GM23338 (cell line): ENCODE results near the gene UPK1B. TPM values are rescaled to one million over a fixed set of nuclear protein-coding genes. Genes with fewer than 3 reads are reported as not detected.

ENCODE experiments used
- ATAC-seq: fragments of 200-7000 bp; cut with Tn5 transposase; 3 replicates; pipeline ENCODE4 v1.9.1; 2020
- DNase-seq: peaks from one replicate; pipeline ENCODE4 v3.0.0-alpha.2; 2015; ENCODE audit warnings: low spot score
- H2AFZ ChIP-seq: fragments of 200-600 bp; sonication (generic); 2 replicates; pipeline ENCODE4 v1.8.0; 2016; ENCODE audit warnings: antibody characterized with exemption, mild to moderate bottlenecking, moderate library complexity
- H3F3A ChIP-seq: fragments of 200-600 bp; sonication (generic); replicated peaks from 2 replicates; pipeline ENCODE4 v1.8.0; 2017; ENCODE audit warnings: antibody characterized with exemption, mixed run types, low read depth
- H3K27ac ChIP-seq: fragments of 200-600 bp; sonication (generic); 2 replicates; pipeline ENCODE4 v1.6.1; 2016; ENCODE audit warnings: low read depth
- H3K27me3 ChIP-seq: fragments of 200-600 bp; sonication (generic); 2 replicates; pipeline ENCODE4 v1.8.0; 2016; ENCODE audit warnings: mild to moderate bottlenecking, mixed run types, moderate library complexity; ENCODE audit not compliant: insufficient read depth
- H3K36me3 ChIP-seq: fragments of 200-600 bp; sonication (generic); 2 replicates; pipeline ENCODE4 v1.8.0; 2016; ENCODE audit warnings: mild to moderate bottlenecking; ENCODE audit not compliant: insufficient read depth
- H3K4me1 ChIP-seq: fragments of 200-600 bp; sonication (generic); 2 replicates; pipeline ENCODE4 v1.8.0; 2016; ENCODE audit warnings: mild to moderate bottlenecking, moderate library complexity; ENCODE audit not compliant: insufficient read depth
- H3K4me2 ChIP-seq: fragments of 200-600 bp; sonication (generic); 2 replicates; pipeline ENCODE4 v1.7.1; 2017; ENCODE audit warnings: mixed run types
- H3K4me3 ChIP-seq: fragments of 200-600 bp; sonication (generic); 2 replicates; pipeline ENCODE4 v1.6.1; 2016; ENCODE audit warnings: mixed run types
- H3K79me2 ChIP-seq: fragments of 200-600 bp; sonication (generic); replicated peaks from 2 replicates; pipeline ENCODE4 v1.8.0; 2017; ENCODE audit warnings: mild to moderate bottlenecking; ENCODE audit not compliant: insufficient read depth
- H3K9me2 ChIP-seq: fragments of 200-600 bp; sonication (generic); 2 replicates; pipeline ENCODE4 v1.8.0; 2017; ENCODE audit not compliant: insufficient read depth
- H4K20me1 ChIP-seq: fragments of 200-600 bp; sonication (generic); replicated peaks from 2 replicates; pipeline ENCODE4 v1.8.0; 2017; ENCODE audit warnings: mild to moderate bottlenecking; ENCODE audit not compliant: insufficient read depth
- H3K27ac Mint-ChIP-seq: 2 replicates; pipeline ENCODE4 v1.8.0; 2020; ENCODE audit warnings: inconsistent platforms, mild to moderate bottlenecking, moderate library complexity, mixed read lengths
- H3K27me3 Mint-ChIP-seq: 3 replicates; pipeline ENCODE4 v1.8.0; 2022; ENCODE audit warnings: low read depth, mild to moderate bottlenecking, moderate library complexity, mixed read lengths, inconsistent platforms; ENCODE audit not compliant: insufficient read depth, poor library complexity
- H3K36me3 Mint-ChIP-seq: 3 replicates; pipeline ENCODE4 v1.8.0; 2021; ENCODE audit warnings: low read depth, mild to moderate bottlenecking, inconsistent platforms, moderate library complexity, mixed read lengths
- H3K4me1 Mint-ChIP-seq: 3 replicates; pipeline ENCODE4 v1.8.0; 2020; ENCODE audit warnings: mild to moderate bottlenecking, inconsistent platforms, mixed read lengths
- H3K4me3 Mint-ChIP-seq: 3 replicates; pipeline ENCODE4 v1.8.0; 2021; ENCODE audit warnings: moderate library complexity, mild to moderate bottlenecking, inconsistent platforms, mixed read lengths
- H3K9me3 Mint-ChIP-seq: 3 replicates; pipeline ENCODE4 v1.8.0; 2020; ENCODE audit warnings: moderate library complexity, mild to moderate bottlenecking, inconsistent platforms, mixed read lengths
- CREB1 ChIP-seq: fragments of 250-450 bp; sonication (Bioruptor Pico); IDR thresholded peaks from 2 replicates; pipeline ENCODE4 v1.5.0; 2020; ENCODE audit warnings: low read depth, mild to moderate bottlenecking, moderate library complexity
- ETS1 ChIP-seq: IDR thresholded peaks from 2 replicates; pipeline ENCODE4 v1.6.1; 2016; ENCODE audit warnings: antibody characterized with exemption
- EZH2 ChIP-seq: fragments of 200-600 bp; sonication (generic); IDR thresholded peaks from one replicate; pipeline ENCODE4 v1.8.0; 2017; ENCODE audit warnings: antibody characterized with exemption, mild to moderate bottlenecking, low read depth; ENCODE audit not compliant: unreplicated experiment
- JUNB ChIP-seq: IDR thresholded peaks from one replicate; pipeline ENCODE4 v1.6.1; 2016; ENCODE audit warnings: antibody characterized with exemption; ENCODE audit not compliant: unreplicated experiment
- REST ChIP-seq: IDR thresholded peaks from one replicate; pipeline ENCODE4 v1.6.1; 2018; ENCODE audit warnings: antibody characterized with exemption; ENCODE audit not compliant: unreplicated experiment
- STAT1 ChIP-seq: IDR thresholded peaks from one replicate; pipeline ENCODE4 v1.6.1; 2016; ENCODE audit warnings: antibody characterized with exemption; ENCODE audit not compliant: unreplicated experiment
- ZNF114 ChIP-seq: fragments of 250-450 bp; sonication (Bioruptor Pico); IDR thresholded peaks from 2 replicates; pipeline ENCODE4 v1.5.0; 2020; ENCODE audit warnings: mild to moderate bottlenecking, moderate library complexity
- ZNF331 ChIP-seq: fragments of 250-450 bp; sonication (Bioruptor Pico); IDR thresholded peaks from 2 replicates; pipeline ENCODE4 v1.5.0; 2020; ENCODE audit warnings: low read depth, mild to moderate bottlenecking, moderate library complexity
- polyA plus RNA-seq: library from polyadenylated mRNA; unstranded; fragments of >200 nt; fragmentation: Nextera tagmentation; extraction: Ambion mirVana; gene quantifications from 2 replicates; pipeline ENCODE4 v1.2.1, GENCODE V29; 2016
- total RNA-seq: library from RNA; depleted of rRNA; stranded (reverse); fragments of >200 nt; shearing (Covaris generic); gene quantifications from 2 replicates; pipeline ENCODE4 v1.2.3, GENCODE V29; 2014
- TF ChIP-seq, protein P1 (sequence below), 2 experiments: fragments of 200-600 bp in 1 of 2; sonication (generic) in 1 of 2; conservative IDR thresholded peaks; 2 replicates each; pipeline versions ENCODE4 v1.5.1 to v1.6.1; 2016 to 2017; ENCODE audit warnings: antibody characterized with exemption in 2 of 2, low read depth in 2 of 2, mild to moderate bottlenecking in 2 of 2, moderate library complexity in 1 of 2
- TF ChIP-seq, protein P2 (sequence below): fragments of 250-450 bp; sonication (Bioruptor Pico); IDR thresholded peaks from 2 replicates; pipeline ENCODE4 v1.5.0; 2020; ENCODE audit warnings: mild to moderate bottlenecking, moderate library complexity

Gene UPK1B
- total and polyA plus RNA-seq, 2 experiments from 2014 or later: 0.39 to 0.66 TPM

- H2AFZ ChIP-seq: no peak overlapping the region
Measured at GRCh38 chr3:119184796-119185570, 11.6 kb downstream of the UPK1B start.

More at GRCh38 chr3:119184796-119185570, 11.6 kb downstream of the UPK1B start:
- H3K4me1 ChIP-seq: no peaks in the 10 kb centered on the region
- no peaks in the 10 kb centered on the region for H3K36me3 ChIP-seq
- H3K4me1 Mint-ChIP-seq: peaks cover 3% of the 10 kb centered on the region; the same call in 1 of the 3 replicates
- TF ChIP-seq ZNF331 (CRISPR knock-in tag) (no peak), JUNB (no peak), ETS1 (no peak), REST (no peak), CREB1 (CRISPR knock-in tag) (no peak), STAT1 (no peak), EZH2 (no peak), ZNF114 (CRISPR knock-in tag) (no peak)
- TF ChIP-seq, protein P1, sequence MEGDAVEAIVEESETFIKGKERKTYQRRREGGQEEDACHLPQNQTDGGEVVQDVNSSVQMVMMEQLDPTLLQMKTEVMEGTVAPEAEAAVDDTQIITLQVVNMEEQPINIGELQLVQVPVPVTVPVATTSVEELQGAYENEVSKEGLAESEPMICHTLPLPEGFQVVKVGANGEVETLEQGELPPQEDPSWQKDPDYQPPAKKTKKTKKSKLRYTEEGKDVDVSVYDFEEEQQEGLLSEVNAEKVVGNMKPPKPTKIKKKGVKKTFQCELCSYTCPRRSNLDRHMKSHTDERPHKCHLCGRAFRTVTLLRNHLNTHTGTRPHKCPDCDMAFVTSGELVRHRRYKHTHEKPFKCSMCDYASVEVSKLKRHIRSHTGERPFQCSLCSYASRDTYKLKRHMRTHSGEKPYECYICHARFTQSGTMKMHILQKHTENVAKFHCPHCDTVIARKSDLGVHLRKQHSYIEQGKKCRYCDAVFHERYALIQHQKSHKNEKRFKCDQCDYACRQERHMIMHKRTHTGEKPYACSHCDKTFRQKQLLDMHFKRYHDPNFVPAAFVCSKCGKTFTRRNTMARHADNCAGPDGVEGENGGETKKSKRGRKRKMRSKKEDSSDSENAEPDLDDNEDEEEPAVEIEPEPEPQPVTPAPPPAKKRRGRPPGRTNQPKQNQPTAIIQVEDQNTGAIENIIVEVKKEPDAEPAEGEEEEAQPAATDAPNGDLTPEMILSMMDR (conservative IDR thresholded peaks at IDR 0.05; ENCODE audit: low read depth in 2 of 2): no peak
- TF ChIP-seq, protein P2, sequence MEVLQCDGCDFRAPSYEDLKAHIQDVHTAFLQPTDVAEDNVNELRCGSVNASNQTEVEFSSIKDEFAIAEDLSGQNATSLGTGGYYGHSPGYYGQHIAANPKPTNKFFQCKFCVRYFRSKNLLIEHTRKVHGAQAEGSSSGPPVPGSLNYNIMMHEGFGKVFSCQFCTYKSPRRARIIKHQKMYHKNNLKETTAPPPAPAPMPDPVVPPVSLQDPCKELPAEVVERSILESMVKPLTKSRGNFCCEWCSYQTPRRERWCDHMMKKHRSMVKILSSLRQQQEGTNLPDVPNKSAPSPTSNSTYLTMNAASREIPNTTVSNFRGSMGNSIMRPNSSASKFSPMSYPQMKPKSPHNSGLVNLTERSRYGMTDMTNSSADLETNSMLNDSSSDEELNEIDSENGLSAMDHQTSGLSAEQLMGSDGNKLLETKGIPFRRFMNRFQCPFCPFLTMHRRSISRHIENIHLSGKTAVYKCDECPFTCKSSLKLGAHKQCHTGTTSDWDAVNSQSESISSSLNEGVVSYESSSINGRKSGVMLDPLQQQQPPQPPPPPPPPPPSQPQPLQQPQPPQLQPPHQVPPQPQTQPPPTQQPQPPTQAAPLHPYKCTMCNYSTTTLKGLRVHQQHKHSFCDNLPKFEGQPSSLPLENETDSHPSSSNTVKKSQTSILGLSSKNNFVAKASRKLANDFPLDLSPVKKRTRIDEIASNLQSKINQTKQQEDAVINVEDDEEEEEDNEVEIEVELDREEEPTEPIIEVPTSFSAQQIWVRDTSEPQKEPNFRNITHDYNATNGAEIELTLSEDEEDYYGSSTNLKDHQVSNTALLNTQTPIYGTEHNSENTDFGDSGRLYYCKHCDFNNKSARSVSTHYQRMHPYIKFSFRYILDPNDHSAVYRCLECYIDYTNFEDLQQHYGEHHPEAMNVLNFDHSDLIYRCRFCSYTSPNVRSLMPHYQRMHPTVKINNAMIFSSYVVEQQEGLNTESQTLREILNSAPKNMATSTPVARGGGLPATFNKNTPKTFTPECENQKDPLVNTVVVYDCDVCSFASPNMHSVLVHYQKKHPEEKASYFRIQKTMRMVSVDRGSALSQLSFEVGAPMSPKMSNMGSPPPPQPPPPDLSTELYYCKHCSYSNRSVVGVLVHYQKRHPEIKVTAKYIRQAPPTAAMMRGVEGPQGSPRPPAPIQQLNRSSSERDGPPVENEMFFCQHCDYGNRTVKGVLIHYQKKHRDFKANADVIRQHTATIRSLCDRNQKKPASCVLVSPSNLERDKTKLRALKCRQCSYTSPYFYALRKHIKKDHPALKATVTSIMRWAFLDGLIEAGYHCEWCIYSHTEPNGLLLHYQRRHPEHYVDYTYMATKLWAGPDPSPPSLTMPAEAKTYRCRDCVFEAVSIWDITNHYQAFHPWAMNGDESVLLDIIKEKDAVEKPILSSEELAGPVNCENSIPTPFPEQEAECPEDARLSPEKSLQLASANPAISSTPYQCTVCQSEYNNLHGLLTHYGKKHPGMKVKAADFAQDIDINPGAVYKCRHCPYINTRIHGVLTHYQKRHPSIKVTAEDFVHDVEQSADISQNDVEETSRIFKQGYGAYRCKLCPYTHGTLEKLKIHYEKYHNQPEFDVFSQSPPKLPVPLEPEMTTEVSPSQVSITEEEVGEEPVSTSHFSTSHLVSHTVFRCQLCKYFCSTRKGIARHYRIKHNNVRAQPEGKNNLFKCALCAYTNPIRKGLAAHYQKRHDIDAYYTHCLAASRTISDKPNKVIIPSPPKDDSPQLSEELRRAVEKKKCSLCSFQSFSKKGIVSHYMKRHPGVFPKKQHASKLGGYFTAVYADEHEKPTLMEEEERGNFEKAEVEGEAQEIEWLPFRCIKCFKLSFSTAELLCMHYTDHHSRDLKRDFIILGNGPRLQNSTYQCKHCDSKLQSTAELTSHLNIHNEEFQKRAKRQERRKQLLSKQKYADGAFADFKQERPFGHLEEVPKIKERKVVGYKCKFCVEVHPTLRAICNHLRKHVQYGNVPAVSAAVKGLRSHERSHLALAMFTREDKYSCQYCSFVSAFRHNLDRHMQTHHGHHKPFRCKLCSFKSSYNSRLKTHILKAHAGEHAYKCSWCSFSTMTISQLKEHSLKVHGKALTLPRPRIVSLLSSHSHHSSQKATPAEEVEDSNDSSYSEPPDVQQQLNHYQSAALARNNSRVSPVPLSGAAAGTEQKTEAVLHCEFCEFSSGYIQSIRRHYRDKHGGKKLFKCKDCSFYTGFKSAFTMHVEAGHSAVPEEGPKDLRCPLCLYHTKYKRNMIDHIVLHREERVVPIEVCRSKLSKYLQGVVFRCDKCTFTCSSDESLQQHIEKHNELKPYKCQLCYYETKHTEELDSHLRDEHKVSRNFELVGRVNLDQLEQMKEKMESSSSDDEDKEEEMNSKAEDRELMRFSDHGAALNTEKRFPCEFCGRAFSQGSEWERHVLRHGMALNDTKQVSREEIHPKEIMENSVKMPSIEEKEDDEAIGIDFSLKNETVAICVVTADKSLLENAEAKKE (CRISPR knock-in tag): no peak
- ATAC-seq: no peak
- no peaks in the 10 kb centered on the region for H4K20me1 ChIP-seq
- no peaks in the 10 kb centered on the region for H3K9me2 ChIP-seq
- no peaks in the 10 kb centered on the region for H3K79me2 ChIP-seq
- no peaks in the 10 kb centered on the region for H3K9me3 Mint-ChIP-seq
- H3K36me3 Mint-ChIP-seq: no peaks in the 10 kb centered on the region
- no peaks in the 10 kb centered on the region for H3K27me3 ChIP-seq
- H3K27ac Mint-ChIP-seq: no peak overlapping the region
- no peak overlapping the region for H3K4me2 ChIP-seq
- H3K4me3 Mint-ChIP-seq: no peak overlapping the region
- H3K27ac ChIP-seq: no peak overlapping the region
- H3F3A ChIP-seq: no peaks in the 10 kb centered on the region
- DNase-seq: no peak
- no peak overlapping the region for H3K4me3 ChIP-seq
- H3K27me3 Mint-ChIP-seq: no peaks in the 10 kb centered on the region
